ENCODE results near the gene LHPP. TPM values are rescaled to one million over a fixed set of nuclear protein-coding genes. Genes with fewer than 3 reads are reported as not detected.

LHPP gene
- polyA plus RNA-seq, 3 donors = 5.5 to 21.6 (median 14.3) TPM

- no peak overlapping the region for H3K27ac ChIP-seq (ENCODE audit: low read depth, low read length)
- 91 to 94% (median 93%) methylated on average over 6 of the region's 6 CpGs for WGBS, 3 donors
Observed at GRCh38 chr10:124486635-124487034, 25.0 kb downstream of the LHPP start.

GRCh38 chr10:124491105-124491504, 29.5 kb downstream of the LHPP start:
- WGBS, 3 donors = 95 to 98% (median 98%) methylated on average over 9 of the region's 9 CpGs
- H3K27ac ChIP-seq (ENCODE audit: low read depth, low read length) = no peak overlapping the region

GRCh38 chr10:124492266-124492665, 30.6 kb downstream of the LHPP start:
- no peak overlapping the region for H3K27ac ChIP-seq (ENCODE audit: low read depth, low read length)
- 92 to 97% (median 94%) methylated on average over 8 of the region's 8 CpGs for WGBS, 3 donors

DNA sequence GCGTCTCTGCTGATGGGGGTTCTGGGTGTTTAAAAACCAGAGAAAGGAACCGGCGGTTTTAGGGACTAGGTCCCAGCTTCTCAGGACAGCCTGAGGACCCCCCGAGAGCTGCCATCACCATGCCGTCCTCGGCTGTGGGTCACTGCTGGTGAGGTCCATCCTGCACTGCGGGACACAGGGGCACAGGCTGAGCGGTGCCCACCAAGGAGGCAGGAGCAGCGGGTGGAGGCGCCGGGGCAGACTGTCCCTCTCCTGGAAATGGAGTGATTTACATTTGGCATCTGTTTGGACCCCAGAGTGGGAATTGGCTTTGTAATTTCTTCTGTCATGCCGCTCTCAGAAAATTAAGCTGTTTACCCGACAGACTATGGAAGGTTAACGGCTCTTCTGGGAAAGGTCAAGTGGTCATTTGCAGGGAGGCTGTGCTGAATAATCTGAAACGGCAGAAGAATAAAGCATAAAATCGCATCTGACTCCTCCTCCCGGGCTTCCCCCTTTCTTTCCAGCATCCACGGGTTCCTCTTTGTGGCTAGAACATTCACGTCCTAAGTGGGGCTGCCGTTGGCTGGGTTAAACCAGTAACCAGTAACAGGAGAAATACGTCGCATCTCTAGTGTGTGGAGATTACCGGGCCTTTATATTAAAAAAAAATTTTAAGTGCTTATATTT, 31.7 kb downstream of the LHPP start:
- 58 to 82% (median 67%) methylated on average over 23 of the region's 23 CpGs for WGBS, 3 donors
- H3K27ac ChIP-seq (ENCODE audit: low read depth, low read length) = no peak overlapping the region

- H3K27ac ChIP-seq (ENCODE audit: low read depth, low read length) = no peak overlapping the region
- 51 to 81% (median 54%) methylated on average over 16 of the region's 16 CpGs for WGBS, 3 donors
Observed at GRCh38 chr10:124494046-124494807, 32.6 kb downstream of the LHPP start.

DNA sequence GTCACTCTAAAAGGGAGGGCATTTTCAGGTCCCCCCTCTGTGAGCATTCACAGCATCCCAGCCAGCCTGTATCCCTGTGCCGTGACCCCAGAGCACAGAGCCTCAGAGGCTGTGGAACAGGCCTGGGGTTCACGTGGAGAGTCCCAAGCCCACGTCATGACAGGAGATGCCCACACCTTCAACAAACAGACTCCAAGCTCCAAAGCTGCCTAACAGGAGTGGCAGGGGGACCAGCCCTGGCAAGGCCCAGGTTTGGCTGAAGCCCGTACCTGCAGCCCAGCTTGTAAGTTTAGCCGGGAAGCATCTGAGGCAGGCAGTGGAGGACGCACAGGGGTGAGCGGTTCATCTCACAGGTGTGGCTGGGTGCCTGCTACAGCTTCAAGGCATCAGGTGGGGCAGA, 33.5 kb downstream of the LHPP start:
- WGBS, 3 donors = 93 to 94% (median 93%) methylated on average over 7 of the region's 7 CpGs
- no peak overlapping the region for H3K27ac ChIP-seq (ENCODE audit: low read depth, low read length)

- 91 to 97% (median 96%) methylated on average over 11 of the region's 11 CpGs for WGBS, 3 donors
Observed at GRCh38 chr10:124495725-124496124, 34.1 kb downstream of the LHPP start.

DNA sequence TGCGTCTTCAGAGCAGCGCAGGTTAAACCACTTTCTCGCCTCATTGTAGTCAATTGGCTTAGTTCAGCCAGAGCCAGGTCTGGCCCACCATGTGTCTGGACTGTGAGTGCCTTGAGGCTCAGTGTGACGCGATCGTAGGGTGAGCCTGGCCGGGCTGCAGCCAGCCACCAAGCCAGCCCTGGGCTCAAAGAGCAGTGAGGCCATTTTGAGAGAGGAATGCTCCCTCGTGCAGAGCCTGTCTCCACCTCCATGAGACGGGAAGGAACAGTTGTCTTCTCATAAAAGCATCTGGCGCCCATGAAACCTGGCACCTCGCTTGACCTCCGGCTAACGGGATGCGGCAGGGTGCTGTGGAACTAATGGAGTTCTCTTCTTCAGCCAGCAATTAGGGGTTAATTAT, 34.5 kb downstream of the LHPP start:
- no peak overlapping the region for H3K27ac ChIP-seq (ENCODE audit: low read depth, low read length)
- WGBS, 3 donors = 90 to 95% (median 91%) methylated on average over 14 of the region's 14 CpGs

More at GRCh38 chr10:124495725-124496124, 34.1 kb downstream of the LHPP start:
- H3K27ac ChIP-seq (ENCODE audit: low read depth, low read length) = no peak overlapping the region

- WGBS, 3 donors = 90 to 94% (median 94%) methylated on average over 22 to 24 of the region's 24 CpGs
- no peak overlapping the region for H3K27ac ChIP-seq (ENCODE audit: low read depth, low read length)
Observed at GRCh38 chr10:124496620-124497019, 35.0 kb downstream of the LHPP start.

DNA sequence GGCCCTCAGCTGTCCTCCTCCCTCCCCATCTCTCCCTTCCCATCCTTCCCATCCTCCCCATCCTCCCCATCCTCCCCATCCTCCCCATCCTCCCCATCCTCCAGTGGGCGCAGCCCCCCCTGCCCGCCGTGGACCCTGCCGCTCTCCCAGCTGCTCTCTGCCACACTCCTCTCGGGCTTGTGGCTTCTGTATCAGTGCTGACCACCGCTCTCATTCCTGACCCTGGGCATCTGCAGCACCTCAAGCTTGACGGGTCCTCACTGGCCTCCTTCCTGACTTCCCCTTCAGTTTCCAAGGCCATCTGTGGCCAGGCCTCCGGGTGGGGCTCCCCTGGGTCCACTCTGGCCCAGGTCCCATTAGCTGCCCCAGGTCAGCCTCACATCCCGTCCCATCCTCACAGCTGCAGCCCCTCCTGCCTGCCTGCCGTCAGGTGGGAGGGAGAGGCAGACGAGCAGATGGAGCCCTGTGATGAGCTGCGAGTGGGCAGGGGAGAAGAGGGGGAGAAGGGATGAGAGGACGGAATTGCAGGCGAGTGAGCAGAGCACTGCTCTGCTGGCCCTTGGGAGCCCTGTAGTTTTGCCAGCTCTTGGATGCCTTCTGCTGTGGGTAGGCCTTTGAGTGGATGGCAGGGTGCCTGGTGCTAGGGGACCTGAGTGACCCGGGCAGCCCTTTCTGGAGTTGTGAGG, 35.7 kb downstream of the LHPP start:
- no peak overlapping the region for H3K27ac ChIP-seq (ENCODE audit: low read depth, low read length)
- WGBS, 3 donors = 79 to 83% (median 80%) methylated on average over 15 of the region's 15 CpGs

GRCh38 chr10:124498056-124498455, 36.4 kb downstream of the LHPP start:
- WGBS, 3 donors = 86 to 94% (median 91%) methylated on average over 8 of the region's 8 CpGs
- no peak overlapping the region for H3K27ac ChIP-seq (ENCODE audit: low read depth, low read length)

GRCh38 chr10:124500757-124501156, 39.1 kb downstream of the LHPP start:
- no peak overlapping the region for H3K27ac ChIP-seq (ENCODE audit: low read depth, low read length)
- WGBS, 3 donors = 87 to 97% (median 87%) methylated on average over 3 of the region's 3 CpGs

DNA sequence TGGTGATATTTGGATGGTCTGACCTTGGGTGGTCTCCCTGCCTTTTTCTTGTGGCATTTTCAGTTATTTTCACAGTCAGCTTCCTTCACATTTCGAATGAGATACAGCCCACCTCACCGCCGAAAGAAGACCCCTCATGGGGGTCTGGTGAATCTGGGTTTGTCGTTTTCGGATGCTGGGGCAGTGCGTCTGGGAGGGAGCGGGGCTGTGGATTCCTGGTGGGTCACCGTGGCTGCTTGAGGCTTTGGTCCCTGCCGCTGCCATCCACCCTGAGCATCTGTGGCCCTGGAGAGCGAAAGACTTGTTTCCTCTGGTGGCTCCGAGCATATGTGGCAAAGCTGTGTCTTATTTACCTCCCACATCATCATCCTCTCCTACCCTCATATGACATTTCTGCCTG, 43.1 kb downstream of the LHPP start:
- no peak overlapping the region for H3K27ac ChIP-seq (ENCODE audit: low read depth, low read length)
- 92 to 96% (median 92%) methylated on average over 11 of the region's 11 CpGs for WGBS, 3 donors

DNA sequence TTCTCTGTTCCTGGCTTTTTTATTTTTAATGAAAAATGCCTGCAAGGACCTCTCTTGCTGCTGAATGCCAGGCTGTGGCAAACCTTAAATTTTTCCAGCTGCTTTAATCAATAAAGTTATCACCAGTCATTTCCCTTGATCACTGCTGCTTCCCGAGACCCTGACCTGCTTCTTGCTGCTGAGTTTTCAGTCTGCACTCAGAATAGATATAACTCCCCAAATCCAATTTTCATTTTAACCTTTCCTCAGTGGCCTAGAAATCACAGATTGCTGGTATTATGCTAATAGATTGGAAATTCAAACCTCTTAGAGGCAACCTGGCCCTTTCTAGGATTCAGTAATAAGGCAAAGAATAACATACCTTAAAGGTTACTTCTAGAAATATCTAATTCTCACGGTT, 43.7 kb downstream of the LHPP start:
- H3K27ac ChIP-seq (ENCODE audit: low read depth, low read length) = no peak overlapping the region
- 44 to 76% (median 71%) methylated on average over 2 of the region's 2 CpGs for WGBS, 3 donors

DNA sequence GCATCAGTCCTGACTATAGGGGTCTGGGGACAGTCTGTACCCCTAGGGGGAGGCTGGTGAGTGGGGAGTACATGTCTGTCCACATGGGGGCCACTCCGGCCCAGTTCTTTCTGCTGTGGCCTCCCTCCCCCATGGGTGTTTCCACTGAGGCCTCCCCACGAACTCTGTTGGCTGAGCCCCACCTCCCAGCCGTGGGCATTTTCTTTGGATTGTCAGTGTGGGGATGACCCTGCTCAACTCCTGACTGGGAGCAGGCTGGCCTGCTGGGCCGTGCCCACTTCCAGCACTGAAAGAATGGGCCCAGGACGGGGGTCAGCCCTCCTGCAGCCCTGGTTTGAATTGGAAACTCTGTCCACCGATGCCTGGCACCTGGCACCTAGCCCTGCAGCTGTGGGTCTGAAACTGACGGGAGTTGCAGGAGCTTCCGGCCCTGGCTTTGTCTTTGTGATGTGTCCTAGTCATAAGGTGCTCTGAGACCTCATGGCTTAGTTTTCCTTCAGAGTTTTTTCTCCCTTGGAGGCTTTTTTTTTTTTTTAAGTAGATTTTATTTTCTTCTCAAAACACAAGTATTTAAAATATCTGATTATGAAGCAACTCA, 46.5 kb downstream of the LHPP start:
- WGBS, 3 donors = 78 to 85% (median 80%) methylated on average over 8 of the region's 8 CpGs
- no peak overlapping the region for H3K27ac ChIP-seq (ENCODE audit: low read depth, low read length)

- H3K27ac ChIP-seq (ENCODE audit: low read depth, low read length) = no peak overlapping the region
- WGBS, 3 donors = 83 to 94% (median 93%) methylated on average over 5 of the region's 5 CpGs
Observed at GRCh38 chr10:124508907-124509454, 47.4 kb downstream of the LHPP start.

DNA sequence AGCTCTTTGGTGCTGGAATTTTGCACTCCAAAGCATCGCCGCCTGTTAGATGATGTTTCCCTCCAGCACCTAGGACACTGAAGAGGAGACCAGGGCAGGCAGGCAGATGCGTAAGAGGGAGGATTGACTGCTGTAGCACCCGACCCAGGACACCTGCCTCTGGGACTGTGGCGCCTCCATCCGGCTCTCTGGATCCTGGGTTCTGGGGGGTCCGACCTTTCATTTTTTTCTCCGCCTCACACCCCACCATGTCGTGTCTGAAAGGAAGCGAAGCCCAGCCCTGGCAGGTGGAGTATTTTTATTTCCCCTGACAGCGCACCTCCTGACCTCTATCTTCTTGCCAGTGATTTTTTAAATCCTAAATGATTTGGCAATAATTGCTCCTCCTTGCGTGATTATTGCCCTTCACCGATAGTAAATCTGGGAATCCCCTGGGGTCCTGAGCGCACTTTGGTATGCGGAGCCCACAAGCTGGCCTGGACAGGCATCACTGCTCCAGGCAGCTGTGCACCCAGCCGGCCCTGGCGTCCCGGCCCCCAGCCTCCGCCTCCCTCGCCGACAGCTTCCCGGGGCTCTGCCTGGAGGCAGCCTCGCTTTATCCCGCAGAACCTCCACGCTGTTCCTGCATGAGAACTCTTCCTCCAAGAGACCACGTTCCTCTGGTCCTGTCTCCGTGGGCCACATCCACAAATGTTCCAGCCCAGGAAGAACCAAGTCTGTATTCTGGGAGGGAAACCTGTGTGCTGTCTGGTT, 48.4 kb downstream of the LHPP start:
- 91 to 92% (median 91%) methylated on average over 27 of the region's 27 CpGs for WGBS, 3 donors
- H3K27ac ChIP-seq (ENCODE audit: low read depth, low read length) = no peak overlapping the region

DNA sequence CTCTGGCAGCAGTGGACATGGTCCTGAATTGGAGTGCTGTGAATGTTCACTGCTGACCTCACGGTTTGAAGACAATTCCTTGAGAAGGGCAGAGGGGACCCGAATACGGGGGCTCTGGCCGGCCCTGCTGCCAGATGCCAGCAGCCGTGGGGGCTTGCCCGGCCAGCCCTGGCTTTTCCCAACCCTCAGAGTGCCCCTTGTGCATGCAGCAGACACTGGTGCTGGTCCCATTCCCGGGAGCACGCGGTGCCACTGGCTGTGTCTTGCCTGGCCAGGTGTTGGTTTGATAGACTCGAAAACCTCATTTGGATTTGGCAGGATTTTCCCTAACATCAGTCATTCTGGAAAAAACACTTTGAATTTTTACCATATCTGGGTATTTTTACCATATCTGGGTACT, 49.1 kb downstream of the LHPP start:
- H3K27ac ChIP-seq (ENCODE audit: low read depth, low read length) = no peak overlapping the region
- 90 to 94% (median 90%) methylated on average over 10 of the region's 10 CpGs for WGBS, 3 donors

All from adipose tissue (tissue), 3 donors.